ENCODE measurements around the gene MPV17.
"Not testable (repeated sequence)": the region's sequence is repeated elsewhere in the genome, so short reads cannot be mapped to it uniquely, and the experiment has no call there.

The MPV17 gene

GRCh38 chr2:27296481-27296880 lies 26.4 kb downstream of the MPV17 start:
- DNase-seq: no peak

GRCh38 chr2:27294928-27295327 lies 28.0 kb downstream of the MPV17 start:
- no peak for DNase-seq

- no peak for DNase-seq
Observed at GRCh38 chr2:27291865-27292264, 31.0 kb downstream of the MPV17 start.

- peak; percentile 13 for DNase-seq
Observed at GRCh38 chr2:27290549-27290948, 32.3 kb downstream of the MPV17 start.

- no peak for DNase-seq
Observed at GRCh38 chr2:27288610-27289009, 34.3 kb downstream of the MPV17 start.

GRCh38 chr2:27285481-27285880 lies 37.4 kb downstream of the MPV17 start:
- DNase-seq: no peak

- no peak for DNase-seq
Observed at GRCh38 chr2:27284996-27285395, 37.9 kb downstream of the MPV17 start.

- no peak for DNase-seq
Observed at GRCh38 chr2:27282892-27283291, 40.0 kb downstream of the MPV17 start.

GRCh38 chr2:27281855-27282559 lies 40.9 kb downstream of the MPV17 start, which contains the start of gene TRIM54:
TSS of gene TRIM54 (plus strand) at chr2:27282429. CDS start at chr2:27282732, 303 bp downstream.
- DNase-seq: no peak

GRCh38 chr2:27281442-27281841 lies 41.5 kb downstream of the MPV17 start:
- no peak for DNase-seq

GRCh38 chr2:27280826-27281225 lies 42.1 kb downstream of the MPV17 start:
- DNase-seq: no peak

- DNase-seq: no peak
Observed at GRCh38 chr2:27278010-27278409, 44.9 kb downstream of the MPV17 start.

- DNase-seq: no peak
Observed at GRCh38 chr2:27275211-27276150, 47.4 kb downstream of the MPV17 start, which contains the start of gene DNAJC5G. TSS of gene DNAJC5G (plus strand) at chr2:27275433. CDS start at chr2:27276729, 1,296 bp downstream.

- not testable (repeated sequence) for DNase-seq
Observed at GRCh38 chr2:27272537-27273522, 50.1 kb downstream of the MPV17 start.

- no peak for DNase-seq
Observed at GRCh38 chr2:27271631-27272340, 51.1 kb downstream of the MPV17 start.

- no peak for DNase-seq
Observed at GRCh38 chr2:27270670-27271069, 52.2 kb downstream of the MPV17 start.

GRCh38 chr2:27270131-27270530 lies 52.8 kb downstream of the MPV17 start:
- no peak for DNase-seq

GRCh38 chr2:27268296-27268695 lies 54.6 kb downstream of the MPV17 start:
- not testable (repeated sequence) for DNase-seq

- DNase-seq: no peak
Observed at GRCh38 chr2:27265536-27265870, 57.4 kb downstream of the MPV17 start.

- peak; percentile 22 for DNase-seq
Observed at GRCh38 chr2:27264753-27265535, 58.0 kb downstream of the MPV17 start.

- no peak for DNase-seq
Observed at GRCh38 chr2:27264253-27264752, 58.6 kb downstream of the MPV17 start.

Data from GF-D8 (cell line).